ENCODE results near the gene MRTFB. TPM values are rescaled to one million over a fixed set of nuclear protein-coding genes. Genes with fewer than 3 reads are reported as not detected.

MRTFB gene
- total RNA-seq, 2 experiments from 2014 or later: 18.0 to 19.4 TPM

- H3K4me3 ChIP-seq (ENCODE audit: low read length): no peak overlapping the region
- ChIA-PET POLR2A (no interaction called here), CTCF (no interaction called here)
- ATAC-seq (ENCODE audit: poor library complexity): no peak
- H3K9me3 ChIP-seq (ENCODE audit: control insufficient read depth in 1 of 2, insufficient read depth in 1 of 2, low read length in 2 of 2): peaks cover 0 to 3% of the 10 kb centered on the region in 2 experiments
- peaks cover 57% of the 10 kb centered on the region for H3K36me3 Mint-ChIP-seq (ENCODE audit: low read depth)
- no peak overlapping the region for H3K27ac ChIP-seq (ENCODE audit: low read depth in 1 of 2, low read length in 2 of 2)
- no peak overlapping the region for H3K27ac Mint-ChIP-seq
- H3K27me3 ChIP-seq (ENCODE audit: control insufficient read depth in 1 of 2, insufficient read depth in 2 of 2, low read length in 2 of 2): no peaks in the 10 kb centered on the region
- H3K4me3 Mint-ChIP-seq: no peak overlapping the region
- peaks cover 12% of the 10 kb centered on the region for H3K36me3 ChIP-seq (ENCODE audit: insufficient read depth, low read length)
- H3K4me1 ChIP-seq (ENCODE audit: insufficient read depth, low read length): no peaks in the 10 kb centered on the region
- no peaks in the 10 kb centered on the region for H3K27me3 Mint-ChIP-seq
- H3K9me3 Mint-ChIP-seq: no peaks in the 10 kb centered on the region
- no peak for TF ChIP-seq CTCF (IDR thresholded peaks at IDR 0.05)
- no peak for DNase-seq
- H3K4me1 Mint-ChIP-seq (ENCODE audit: low read depth): no peaks in the 10 kb centered on the region
- intact Hi-C loops (cut with DNase I, micrococcal nuclease): no loop called here
These were observed 69.8 kb downstream of the MRTFB start for GRCh38 chr16:14140923-14141322.

GRCh38 chr16:14146445-14146844 is 75.3 kb downstream of the MRTFB start:
- no peak for DNase-seq
- ChIA-PET CTCF (no interaction called here), POLR2A (no interaction called here)
- no peaks in the 10 kb centered on the region for H3K27me3 ChIP-seq (ENCODE audit: control insufficient read depth in 1 of 2, insufficient read depth in 2 of 2, low read length in 2 of 2)
- H3K36me3 ChIP-seq (ENCODE audit: insufficient read depth, low read length): peaks cover 4% of the 10 kb centered on the region
- H3K4me3 ChIP-seq (ENCODE audit: low read length): no peak overlapping the region
- no peaks in the 10 kb centered on the region for H3K4me1 ChIP-seq (ENCODE audit: insufficient read depth, low read length)
- Mint-ChIP-seq H3K27ac (no peak overlapping the region), H3K9me3 (no peaks in the 10 kb centered on the region), H3K27me3 (no peaks in the 10 kb centered on the region), H3K4me1 (ENCODE audit: low read depth) (no peaks in the 10 kb centered on the region), H3K36me3 (ENCODE audit: low read depth) (peaks cover 46% of the 10 kb centered on the region), H3K4me3 (no peak overlapping the region)
- no peaks in the 10 kb centered on the region for H3K9me3 ChIP-seq (ENCODE audit: control insufficient read depth in 1 of 2, insufficient read depth in 1 of 2, low read length in 2 of 2)
- intact Hi-C loops (cut with DNase I, micrococcal nuclease): no loop called here
- TF ChIP-seq CTCF (IDR thresholded peaks at IDR 0.05): no peak
- ATAC-seq (ENCODE audit: poor library complexity): no peak
- no peak overlapping the region for H3K27ac ChIP-seq (ENCODE audit: low read depth in 1 of 2, low read length in 2 of 2)

- no peaks in the 10 kb centered on the region for H3K9me3 ChIP-seq (ENCODE audit: control insufficient read depth in 1 of 2, insufficient read depth in 1 of 2, low read length in 2 of 2)
- TF ChIP-seq CTCF (IDR thresholded peaks at IDR 0.05): no peak
- intact Hi-C loops (cut with DNase I, micrococcal nuclease): no loop called here
- CTCF ChIA-PET: interaction anchor here (1.3 kb wide), 1 partner anchor 10 kb away, joined by 3 read pairs; no protein-coding TSS in a partner anchor
- no peak for ATAC-seq (ENCODE audit: poor library complexity)
- no peaks in the 10 kb centered on the region for H3K4me1 ChIP-seq (ENCODE audit: insufficient read depth, low read length)
- no peaks in the 10 kb centered on the region for H3K4me1 Mint-ChIP-seq (ENCODE audit: low read depth)
- no peaks in the 10 kb centered on the region for H3K9me3 Mint-ChIP-seq
- no peak for DNase-seq
- POLR2A ChIA-PET: no interaction called here
- no peak overlapping the region for H3K27ac Mint-ChIP-seq
- H3K36me3 ChIP-seq (ENCODE audit: insufficient read depth, low read length): no peaks in the 10 kb centered on the region
- no peak overlapping the region for H3K27ac ChIP-seq (ENCODE audit: low read depth in 1 of 2, low read length in 2 of 2)
- H3K4me3 Mint-ChIP-seq: no peak overlapping the region
- peaks cover 35% of the 10 kb centered on the region for H3K36me3 Mint-ChIP-seq (ENCODE audit: low read depth)
- no peaks in the 10 kb centered on the region for H3K27me3 ChIP-seq (ENCODE audit: control insufficient read depth in 1 of 2, insufficient read depth in 2 of 2, low read length in 2 of 2)
- no peak overlapping the region for H3K4me3 ChIP-seq (ENCODE audit: low read length)
- H3K27me3 Mint-ChIP-seq: no peaks in the 10 kb centered on the region
These were observed 76.9 kb downstream of the MRTFB start for GRCh38 chr16:14148016-14148415.
